ENCODE data around the gene ARHGEF4.

Gene ARHGEF4

GRCh38 chr2:130836501-130837174, at the start of gene ARHGEF4:
ARHGEF4 (plus strand) TSS chr2:130836914; CDS start chr2:130836954, 40 bp downstream.
- DNase-seq: no peak

GRCh38 chr2:130787841-130788240, 48.9 kb upstream of the ARHGEF4 start:
- DNase-seq: no peak

GRCh38 chr2:130790312-130790711, 46.4 kb upstream of the ARHGEF4 start:
- no peak for DNase-seq

- no peak for DNase-seq
These were observed 45.7 kb upstream of the ARHGEF4 start for GRCh38 chr2:130790804-130791616.

GRCh38 chr2:130791617-130791939, 45.1 kb upstream of the ARHGEF4 start:
- DNase-seq: no peak

GRCh38 chr2:130795431-130795830, 41.3 kb upstream of the ARHGEF4 start:
- DNase-seq: no peak

GRCh38 chr2:130796290-130796689, 40.4 kb upstream of the ARHGEF4 start:
- DNase-seq: no peak

GRCh38 chr2:130797493-130798435, 39.0 kb upstream of the ARHGEF4 start:
- DNase-seq: peak; percentile 98

GRCh38 chr2:130798472-130799218, 38.1 kb upstream of the ARHGEF4 start:
- DNase-seq: no peak

GRCh38 chr2:130799295-130799694, 37.4 kb upstream of the ARHGEF4 start:
- no peak for DNase-seq

- no peak for DNase-seq
These were observed 31.1 kb upstream of the ARHGEF4 start for GRCh38 chr2:130805613-130806012.

- no peak for DNase-seq
These were observed 30.3 kb upstream of the ARHGEF4 start for GRCh38 chr2:130806370-130806769.

- DNase-seq: no peak
These were observed 28.9 kb upstream of the ARHGEF4 start for GRCh38 chr2:130807659-130808385.

GRCh38 chr2:130808482-130809268, 28.0 kb upstream of the ARHGEF4 start:
- no peak for DNase-seq

- DNase-seq: no peak
These were observed 26.2 kb upstream of the ARHGEF4 start for GRCh38 chr2:130810490-130810889.

GRCh38 chr2:130813722-130814121, 23.0 kb upstream of the ARHGEF4 start:
- no peak for DNase-seq

- DNase-seq: no peak
These were observed 21.6 kb upstream of the ARHGEF4 start for GRCh38 chr2:130814931-130815680.

GRCh38 chr2:130818809-130819208, 17.9 kb upstream of the ARHGEF4 start:
- no peak for DNase-seq

GRCh38 chr2:130819226-130819607, 17.5 kb upstream of the ARHGEF4 start:
- DNase-seq: no peak

GRCh38 chr2:130819608-130820278, 17.0 kb upstream of the ARHGEF4 start:
- no peak for DNase-seq

All from activated CD8-positive, alpha-beta memory T cell treated with anti-CD3 and anti-CD28 coated beads for 24 hours (primary cell).